HepG2 (cell line): ENCODE results near the gene TNFRSF9. TPM values are rescaled to one million over a fixed set of nuclear protein-coding genes. Genes with fewer than 3 reads are reported as not detected.

ENCODE experiments used
- ATAC-seq: fragments of 200-7000 bp; cut with Tn5 transposase; 3 replicates; pipeline ENCODE4 v1.9.1; 2020; ENCODE audit warnings: mild to moderate bottlenecking, moderate library complexity
- BruUV-seq: library from RNA; stranded (reverse); fragments of 400-500 nt; replicated peaks from 2 replicates; lab custom pipeline; 2021; lab: Mats Ljungman, UMichigan
- CTCF ChIA-PET: fragments of 300-600 bp; formaldehyde crosslinking; extraction: SDS; loops from one replicate; lab custom pipeline; 2021; ENCODE audit warnings: low total read pairs, inconsistent platforms, low intra/inter-chr PET ratio; lab: Yijun Ruan, JAX
- POLR2A ChIA-PET: fragments of 350-600 bp; sonication (Branson Sonifier 250); formaldehyde crosslinking; loops from one replicate; lab custom pipeline; 2020; ENCODE audit warnings: antibody characterized with exemption, inconsistent platforms; lab: Yijun Ruan, JAX
- DNase-seq: peaks from one replicate; pipeline ENCODE4 v3.0.0-alpha.2; 2015; ENCODE audit warnings: low spot score
- FAIRE-seq: peaks from 3 replicates; lab custom pipeline; 2011; peaks lifted over from hg19 to GRCh38; lab: Jason Lieb, UNC
- H2AFZ ChIP-seq: one replicate; pipeline ENCODE4 v1.6.1; 2011; ENCODE audit warnings: low read length, inconsistent platforms
- H3K27ac ChIP-seq: fragments of 300-600 bp; 3 replicates; pipeline ENCODE4 v1.8.0; 2011; ENCODE audit warnings: mixed run types, mild to moderate bottlenecking, mixed read lengths, low read length, inconsistent platforms; ENCODE audit not compliant: insufficient read depth; ENCODE audit errors: extremely low read length
- H3K27me3 ChIP-seq, 2 experiments: fragments of 200-600 bp in 1 of 2; 2 replicates in 1 of 2; 3 replicates in 1 of 2; pipeline versions ENCODE4 v1.6.0 to v1.8.0; 2011; ENCODE audit warnings: low read length in 2 of 2, mild to moderate bottlenecking in 2 of 2, moderate library complexity in 2 of 2, inconsistent platforms in 1 of 2; ENCODE audit not compliant: insufficient read depth in 2 of 2, control insufficient read depth in 1 of 2
- H3K36me3 ChIP-seq, 2 experiments: fragments of 200-600 bp in 1 of 2; replicated peaks in 1 of 2; 2 replicates in 1 of 2; 3 replicates in 1 of 2; pipeline versions ENCODE4 v1.5.1 to v1.8.0; 2011; ENCODE audit warnings: low read length in 2 of 2, inconsistent platforms in 1 of 2; ENCODE audit not compliant: insufficient read depth in 2 of 2, control insufficient read depth in 1 of 2
- H3K4me1 ChIP-seq: 2 replicates; pipeline ENCODE4 v1.5.1; 2012; ENCODE audit warnings: low read length, inconsistent platforms; ENCODE audit not compliant: insufficient read depth
- H3K4me2 ChIP-seq: 2 replicates; pipeline ENCODE4 v1.6.0; 2011; ENCODE audit warnings: low read depth, low read length, inconsistent platforms
- H3K4me3 ChIP-seq, 3 experiments: fragments of 200-600 bp in 1 of 3; sonication (generic), shearing (Covaris generic) in 1 of 3; replicated peaks in 1 of 3; 2 replicates each; pipeline ENCODE4 v1.5.1; 2011 to 2016; ENCODE audit warnings: low read length in 3 of 3, inconsistent platforms in 2 of 3, low read depth in 2 of 3, mild to moderate bottlenecking in 2 of 3, control low read depth in 1 of 3, mixed read lengths in 1 of 3; ENCODE audit not compliant: insufficient read depth in 1 of 3
- H3K79me2 ChIP-seq: one replicate; pipeline ENCODE4 v1.6.1; 2011; ENCODE audit warnings: low read length, inconsistent platforms; ENCODE audit not compliant: insufficient read depth
- H3K9ac ChIP-seq: 2 replicates; pipeline ENCODE4 v1.6.0; 2011; ENCODE audit warnings: mild to moderate bottlenecking, low read depth, low read length, inconsistent platforms; ENCODE audit not compliant: insufficient read depth
- H3K9me3 ChIP-seq: 2 replicates; pipeline ENCODE4 v1.5.1; 2012; ENCODE audit warnings: mild to moderate bottlenecking, low read length
- H4K20me1 ChIP-seq: 2 replicates; pipeline ENCODE4 v1.6.0; 2011; ENCODE audit warnings: inconsistent platforms, mild to moderate bottlenecking, low read length, moderate library complexity; ENCODE audit not compliant: insufficient read depth
- ATM ChIP-seq: fragments of 450-650 bp; IDR thresholded peaks from 2 replicates; pipeline ENCODE4 v1.7.1; 2017; ENCODE audit warnings: mild to moderate bottlenecking, borderline replicate concordance
- KLF9 ChIP-seq: IDR thresholded peaks from 2 replicates; pipeline ENCODE4 v1.6.1; 2016; ENCODE audit warnings: low read depth
- MED13 ChIP-seq: sonication (generic); formaldehyde crosslinking; IDR thresholded peaks from 2 replicates; pipeline ENCODE4 v1.5.0; 2020; ENCODE audit warnings: missing genetic modification reagents
- NBN ChIP-seq: fragments of 450-650 bp; conservative IDR thresholded peaks from 2 replicates; pipeline ENCODE4 v1.6.1; 2017
- NFYB ChIP-seq: sonication (generic); formaldehyde crosslinking; IDR thresholded peaks from 2 replicates; pipeline ENCODE4 v1.4.0; 2020; ENCODE audit warnings: missing genetic modification reagents
- ZNF17 ChIP-seq: sonication (generic); formaldehyde crosslinking; IDR thresholded peaks from 2 replicates; pipeline ENCODE4 v1.5.0; 2020; ENCODE audit warnings: mild to moderate bottlenecking, missing genetic modification reagents
- ZNF224 ChIP-seq: sonication (generic); formaldehyde crosslinking; IDR thresholded peaks from 2 replicates; pipeline ENCODE4 v1.5.0; 2020; ENCODE audit warnings: mild to moderate bottlenecking, missing genetic modification reagents
- ZNF570 ChIP-seq: sonication (generic); formaldehyde crosslinking; IDR thresholded peaks from 2 replicates; pipeline ENCODE4 v1.4.0; 2020; ENCODE audit warnings: mild to moderate bottlenecking, missing genetic modification reagents, borderline replicate concordance
- WGBS: methylation state at CpG from one replicate; pipeline ENCODE4 v1.1.6; 2017; ENCODE audit warnings: low lambda C conversion rate; 5-methylcytosine and 5-hydroxymethylcytosine counted together
- in situ Hi-C: cut with HindIII; loops from 2 replicates; pipeline ENCODE4 v1.10.0; 2017; ENCODE audit warnings: low pct_unique_long_range_greater_than_20kb; ENCODE audit not compliant: extremely low pct_ligation_motif_present
- intact Hi-C: fragments of 100-400 bp; cut with micrococcal nuclease; formaldehyde crosslinking; loops from one replicate; pipeline ENCODE4 v1.10.0; 2022; ENCODE audit not compliant: unreplicated experiment
- polyA plus RNA-seq, 8 experiments: library from polyadenylated mRNA; depleted of rRNA in 3 of 8; stranded (reverse) in 7 of 8; unstranded in 1 of 8; fragments of >200 nt; fragmentation: Illumina TruSeq in 4 of 8; extraction: Trizol in 4 of 8; gene quantifications; 2 replicates each; pipeline versions ENCODE4 v1.2.1 to v1.2.3, GENCODE V29; 2011 to 2016; ENCODE audit warnings: low read depth in 4 of 8, missing spikeins in 1 of 8, mixed read lengths in 1 of 8; ENCODE audit not compliant: insufficient read depth in 1 of 8
- total RNA-seq, 5 experiments: library from RNA; depleted of rRNA; stranded (reverse); fragments of >200 nt; fragmentation: Illumina TruSeq; extraction: Trizol; gene quantifications; 2 replicates each; pipeline ENCODE4 v1.2.3, GENCODE V29; 2016; ENCODE audit warnings: low read depth in 1 of 5
- TF ChIP-seq, protein P1 (sequence below): sonication (generic); formaldehyde crosslinking; IDR thresholded peaks from 2 replicates; pipeline ENCODE4 v1.4.0; 2020; ENCODE audit warnings: mild to moderate bottlenecking, missing genetic modification reagents
- TF ChIP-seq, protein P2 (sequence below): sonication (generic); formaldehyde crosslinking; IDR thresholded peaks from 2 replicates; pipeline ENCODE4 v1.5.0; 2020; ENCODE audit warnings: mild to moderate bottlenecking, missing genetic modification reagents
- TF ChIP-seq, protein P3 (sequence below): sonication (generic); formaldehyde crosslinking; IDR thresholded peaks from 2 replicates; pipeline ENCODE4 v1.4.0; 2020; ENCODE audit warnings: mild to moderate bottlenecking, missing genetic modification reagents
- TF ChIP-seq, protein P4 (sequence below): sonication (generic); formaldehyde crosslinking; IDR thresholded peaks from 2 replicates; pipeline ENCODE4 v1.4.0; 2020; ENCODE audit warnings: missing genetic modification reagents, borderline replicate concordance

TNFRSF9 gene
- total and polyA plus RNA-seq, 2 of the 13 experiments (the other 11 are each of a cell fraction or from before 2014, with no cell fraction given), result 0.07 TPM; not detected in 1

DNA sequence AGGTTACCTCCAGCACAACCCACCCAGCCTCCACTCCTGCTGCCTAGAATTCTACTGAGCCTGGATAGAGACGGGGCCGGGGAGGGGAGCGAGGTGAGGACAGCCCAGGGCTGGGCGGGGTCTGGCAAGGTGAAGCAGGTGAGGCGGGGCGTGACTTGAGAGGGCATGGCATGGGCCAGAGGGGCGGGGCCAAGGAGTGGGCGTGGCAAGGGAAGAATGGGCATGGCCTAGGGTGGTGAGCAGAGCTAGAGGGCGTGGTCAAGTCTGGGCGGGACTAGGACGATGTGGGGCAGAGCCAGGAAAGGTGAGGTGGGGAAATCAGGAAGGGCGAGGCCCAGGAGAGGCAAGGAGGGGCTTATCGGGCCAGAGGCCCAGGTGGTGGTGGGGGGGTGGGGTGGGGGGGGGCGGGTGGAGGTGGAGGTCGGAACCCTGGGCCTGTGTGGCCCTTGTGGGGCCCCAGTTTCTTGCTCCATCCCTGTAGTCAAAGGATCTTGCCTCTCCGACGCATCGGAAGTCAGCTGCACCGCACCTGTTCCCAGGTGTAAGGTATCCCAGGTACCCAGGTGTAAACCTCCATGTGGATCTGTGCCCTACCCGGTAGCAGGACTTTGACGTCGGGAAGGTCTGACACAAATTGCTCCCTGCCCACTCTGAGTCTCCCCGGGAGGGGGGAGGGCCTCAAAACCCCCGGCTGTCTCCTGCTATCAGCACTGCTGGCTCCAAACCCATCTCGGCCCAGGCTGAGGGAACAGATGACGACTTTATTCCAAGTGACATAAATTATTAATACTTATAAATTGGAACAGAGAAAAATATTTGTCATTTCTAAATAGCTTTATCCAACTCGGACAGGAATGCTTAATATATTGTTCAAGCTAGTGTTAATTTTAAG lies 54.9 kb downstream of the TNFRSF9 start:
- FAIRE-seq, result no peak

DNA sequence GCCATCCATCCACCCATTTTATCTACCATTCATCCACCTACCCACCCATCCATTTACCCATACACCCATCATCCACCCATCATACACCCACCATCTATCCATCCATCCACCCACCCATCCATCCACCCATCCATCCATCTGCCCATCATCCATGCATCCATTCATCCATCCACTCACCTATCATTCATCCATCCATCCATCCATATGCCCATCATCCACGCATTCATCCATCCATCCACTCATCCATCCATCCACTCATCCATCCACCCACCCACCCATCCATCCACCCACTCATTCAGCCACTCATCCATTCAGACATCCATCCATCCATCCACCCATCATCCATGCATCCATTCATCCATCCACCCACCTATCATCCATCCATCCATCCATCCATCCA lies 55.9 kb downstream of the TNFRSF9 start:
- H3K27ac ChIP-seq, result no peak overlapping the region
- no peak for DNase-seq
- BruUV-seq, result no TSS peak
- TF ChIP-seq ATM (no peak), ZNF17 (CRISPR knock-in tag) (no peak), ZNF224 (CRISPR knock-in tag) (no peak), NFYB (no peak), ZNF570 (CRISPR knock-in tag) (no peak), MED13 (CRISPR knock-in tag) (no peak)
- TF ChIP-seq, protein P1, sequence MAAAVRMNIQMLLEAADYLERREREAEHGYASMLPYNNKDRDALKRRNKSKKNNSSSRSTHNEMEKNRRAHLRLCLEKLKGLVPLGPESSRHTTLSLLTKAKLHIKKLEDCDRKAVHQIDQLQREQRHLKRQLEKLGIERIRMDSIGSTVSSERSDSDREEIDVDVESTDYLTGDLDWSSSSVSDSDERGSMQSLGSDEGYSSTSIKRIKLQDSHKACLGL (CRISPR knock-in tag), result no peak
- TF ChIP-seq, protein P2, sequence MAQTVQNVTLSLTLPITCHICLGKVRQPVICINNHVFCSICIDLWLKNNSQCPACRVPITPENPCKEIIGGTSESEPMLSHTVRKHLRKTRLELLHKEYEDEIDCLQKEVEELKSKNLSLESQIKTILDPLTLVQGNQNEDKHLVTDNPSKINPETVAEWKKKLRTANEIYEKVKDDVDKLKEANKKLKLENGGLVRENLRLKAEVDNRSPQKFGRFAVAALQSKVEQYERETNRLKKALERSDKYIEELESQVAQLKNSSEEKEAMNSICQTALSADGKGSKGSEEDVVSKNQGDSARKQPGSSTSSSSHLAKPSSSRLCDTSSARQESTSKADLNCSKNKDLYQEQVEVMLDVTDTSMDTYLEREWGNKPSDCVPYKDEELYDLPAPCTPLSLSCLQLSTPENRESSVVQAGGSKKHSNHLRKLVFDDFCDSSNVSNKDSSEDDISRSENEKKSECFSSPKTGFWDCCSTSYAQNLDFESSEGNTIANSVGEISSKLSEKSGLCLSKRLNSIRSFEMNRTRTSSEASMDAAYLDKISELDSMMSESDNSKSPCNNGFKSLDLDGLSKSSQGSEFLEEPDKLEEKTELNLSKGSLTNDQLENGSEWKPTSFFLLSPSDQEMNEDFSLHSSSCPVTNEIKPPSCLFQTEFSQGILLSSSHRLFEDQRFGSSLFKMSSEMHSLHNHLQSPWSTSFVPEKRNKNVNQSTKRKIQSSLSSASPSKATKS, result no peak
- TF ChIP-seq, protein P3, sequence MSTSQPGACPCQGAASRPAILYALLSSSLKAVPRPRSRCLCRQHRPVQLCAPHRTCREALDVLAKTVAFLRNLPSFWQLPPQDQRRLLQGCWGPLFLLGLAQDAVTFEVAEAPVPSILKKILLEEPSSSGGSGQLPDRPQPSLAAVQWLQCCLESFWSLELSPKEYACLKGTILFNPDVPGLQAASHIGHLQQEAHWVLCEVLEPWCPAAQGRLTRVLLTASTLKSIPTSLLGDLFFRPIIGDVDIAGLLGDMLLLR (CRISPR knock-in tag), result no peak
- TF ChIP-seq, protein P4, sequence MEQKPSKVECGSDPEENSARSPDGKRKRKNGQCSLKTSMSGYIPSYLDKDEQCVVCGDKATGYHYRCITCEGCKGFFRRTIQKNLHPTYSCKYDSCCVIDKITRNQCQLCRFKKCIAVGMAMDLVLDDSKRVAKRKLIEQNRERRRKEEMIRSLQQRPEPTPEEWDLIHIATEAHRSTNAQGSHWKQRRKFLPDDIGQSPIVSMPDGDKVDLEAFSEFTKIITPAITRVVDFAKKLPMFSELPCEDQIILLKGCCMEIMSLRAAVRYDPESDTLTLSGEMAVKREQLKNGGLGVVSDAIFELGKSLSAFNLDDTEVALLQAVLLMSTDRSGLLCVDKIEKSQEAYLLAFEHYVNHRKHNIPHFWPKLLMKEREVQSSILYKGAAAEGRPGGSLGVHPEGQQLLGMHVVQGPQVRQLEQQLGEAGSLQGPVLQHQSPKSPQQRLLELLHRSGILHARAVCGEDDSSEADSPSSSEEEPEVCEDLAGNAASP, result no peak
- no peak for FAIRE-seq
- ChIA-PET POLR2A (no interaction called here), CTCF (no interaction called here)
- intact Hi-C loops (no loop called here), in situ Hi-C loops (no loop called here)
- WGBS, result 4% methylated on average over 1 of the region's 1 CpG
- H3K4me3 ChIP-seq, result no peak overlapping the region
- H3K9ac ChIP-seq, result no peak overlapping the region
- ATAC-seq, result no peak
- no peaks in the 10 kb centered on the region for H4K20me1 ChIP-seq
- no peak overlapping the region for H3K4me2 ChIP-seq
- no peaks in the 10 kb centered on the region for H3K4me1 ChIP-seq
- no peaks in the 10 kb centered on the region for H3K9me3 ChIP-seq
- H3K27me3 ChIP-seq, result no peaks in the 10 kb centered on the region
- H2AFZ ChIP-seq, result no peak overlapping the region
- no peaks in the 10 kb centered on the region for H3K36me3 ChIP-seq
- H3K79me2 ChIP-seq, result no peaks in the 10 kb centered on the region

More for the DNA sequence above, 54.9 kb downstream of the TNFRSF9 start:
- ATAC-seq (no peak), DNase-seq (no peak)
- TF ChIP-seq KLF9 (no peak), NBN (no peak)
- 36% methylated on average over 20 of the region's 27 CpGs for WGBS
- CTCF ChIA-PET, result no interaction called here
- H3K27ac ChIP-seq, result no peak overlapping the region
- no peaks in the 10 kb centered on the region for H3K4me1 ChIP-seq
- H4K20me1 ChIP-seq, result no peaks in the 10 kb centered on the region
- no peaks in the 10 kb centered on the region for H3K9me3 ChIP-seq
- no peaks in the 10 kb centered on the region for H3K27me3 ChIP-seq
- H3K79me2 ChIP-seq, result no peaks in the 10 kb centered on the region
- no peaks in the 10 kb centered on the region for H3K36me3 ChIP-seq
- POLR2A ChIA-PET, result no interaction called here
- no TSS peak for BruUV-seq
- no peak overlapping the region for H3K4me2 ChIP-seq
- intact Hi-C loops (no loop called here), in situ Hi-C loops (no loop called here)
- H3K4me3 ChIP-seq, result no peak overlapping the region
- no peak overlapping the region for H2AFZ ChIP-seq
- H3K9ac ChIP-seq, result no peak overlapping the region
